Neural cell (in vitro differentiated cells): Measurements from ENCODE around the gene SLC37A1. TPM values are rescaled to one million over a fixed set of nuclear protein-coding genes. Genes with fewer than 3 reads are reported as not detected.

Source experiments
- H2AFZ ChIP-seq: fragments of 200-600, 300-800 bp; sonication (generic), shearing (Covaris generic); 2 replicates; pipeline ENCODE4 v1.6.0; 2014; ENCODE audit warnings: low read depth, mild to moderate bottlenecking, antibody characterized with exemption, low read length, moderate library complexity
- H3F3A ChIP-seq: fragments of 200-600 bp; shearing (Covaris generic); 2 replicates; pipeline ENCODE4 v1.6.1; 2016; ENCODE audit warnings: mild to moderate bottlenecking, moderate library complexity, mixed read lengths, antibody characterized with exemption, low read length; ENCODE audit not compliant: insufficient read depth, poor library complexity, severe bottlenecking
- H3K27ac ChIP-seq: fragments of 200-600, 300-800 bp; sonication (generic), shearing (Covaris generic); 2 replicates; pipeline ENCODE4 v1.5.1; 2014; ENCODE audit warnings: mild to moderate bottlenecking, low read length, moderate library complexity
- H3K27me3 ChIP-seq: fragments of 300-800, 200-600 bp; sonication (generic), shearing (Covaris generic); 2 replicates; pipeline ENCODE4 v1.6.0; 2014; ENCODE audit warnings: mild to moderate bottlenecking, low read depth, low read length, moderate library complexity; ENCODE audit not compliant: insufficient read depth
- H3K36me3 ChIP-seq: fragments of 300-800, 200-600 bp; sonication (generic), shearing (Covaris generic); 2 replicates; pipeline ENCODE4 v1.5.1; 2014; ENCODE audit warnings: mild to moderate bottlenecking, antibody characterized with exemption, low read length, moderate library complexity; ENCODE audit not compliant: insufficient read depth
- H3K4me2 ChIP-seq: fragments of 300-800, 200-600 bp; sonication (generic), shearing (Covaris generic); 2 replicates; pipeline ENCODE4 v1.6.0; 2014; ENCODE audit warnings: mild to moderate bottlenecking, low read length
- H3K4me3 ChIP-seq: fragments of 300-800, 200-600 bp; sonication (generic), shearing (Covaris generic); 2 replicates; pipeline ENCODE4 v1.5.1; 2014; ENCODE audit warnings: mild to moderate bottlenecking, low read length, moderate library complexity
- H3K79me2 ChIP-seq: fragments of 200-600 bp; shearing (Covaris generic); replicated peaks from 2 replicates; pipeline ENCODE4 v1.6.0; 2014; ENCODE audit warnings: mild to moderate bottlenecking, low read length, moderate library complexity; ENCODE audit not compliant: insufficient read depth
- H3K9ac ChIP-seq: fragments of 300-800, 200-600 bp; sonication (generic), shearing (Covaris generic); 2 replicates; pipeline ENCODE4 v1.6.1; 2016; ENCODE audit warnings: mild to moderate bottlenecking, low read length, mixed read lengths
- H3K9me2 ChIP-seq: fragments of 200-600 bp; shearing (Covaris generic); 2 replicates; pipeline ENCODE4 v1.6.1; 2016; ENCODE audit warnings: mild to moderate bottlenecking, low read length, mixed read lengths; ENCODE audit not compliant: insufficient read depth
- H3K9me3 ChIP-seq: fragments of 200-600, 300-800 bp; sonication (generic), shearing (Covaris generic); 2 replicates; pipeline ENCODE4 v1.6.1; 2016; ENCODE audit warnings: mild to moderate bottlenecking, mixed run types, low read length, moderate library complexity, mixed read lengths
- H4K20me1 ChIP-seq: fragments of 200-600 bp; shearing (Covaris generic); 2 replicates; pipeline ENCODE4 v1.6.1; 2016; ENCODE audit warnings: mild to moderate bottlenecking, mixed run types; ENCODE audit not compliant: insufficient read depth
- EP300 ChIP-seq: fragments of 450-650 bp; conservative IDR thresholded peaks from 2 replicates; pipeline ENCODE4 v1.6.1; 2014; ENCODE audit warnings: antibody characterized with exemption, mild to moderate bottlenecking, moderate library complexity; ENCODE audit not compliant: poor library complexity, severe bottlenecking
- EZH2 ChIP-seq: fragments of 200-600, 300-800 bp; shearing (Covaris generic), sonication (generic); IDR thresholded peaks from 2 replicates; pipeline ENCODE4 v1.6.1; 2014; ENCODE audit warnings: antibody characterized with exemption, low read length, borderline replicate concordance, mild to moderate bottlenecking; ENCODE audit not compliant: insufficient read depth, poor library complexity, severe bottlenecking
- MXI1 ChIP-seq: fragments of 450-650 bp; conservative IDR thresholded peaks from 2 replicates; pipeline ENCODE4 v1.6.1; 2014; ENCODE audit warnings: antibody characterized with exemption, mild to moderate bottlenecking; ENCODE audit not compliant: poor library complexity, severe bottlenecking
- POLR2AphosphoS5 ChIP-seq: IDR thresholded peaks from 2 replicates; pipeline ENCODE4 v1.6.1; 2012
- SMC3 ChIP-seq: fragments of 450-650 bp; conservative IDR thresholded peaks from 2 replicates; pipeline ENCODE4 v1.6.1; 2014; ENCODE audit warnings: antibody characterized with exemption, mild to moderate bottlenecking, moderate library complexity; ENCODE audit not compliant: poor library complexity
- TAF1 ChIP-seq: IDR thresholded peaks from 2 replicates; pipeline ENCODE4 v1.6.1; 2012; ENCODE audit warnings: low read depth
- polyA plus RNA-seq: library from polyadenylated mRNA; depleted of rRNA; stranded (reverse); fragments of >200 nt; gene quantifications from 2 replicates; pipeline ENCODE4 v1.2.3, GENCODE V29; 2014
- TF ChIP-seq, protein P1 (sequence below): IDR thresholded peaks from 2 replicates; pipeline ENCODE4 v1.6.1; 2012; ENCODE audit warnings: borderline replicate concordance
- TF ChIP-seq, protein P2 (sequence below): fragments of 450-650 bp; IDR thresholded peaks from 2 replicates; pipeline ENCODE4 v1.5.1; 2014; ENCODE audit warnings: antibody characterized with exemption, mild to moderate bottlenecking, moderate library complexity; ENCODE audit not compliant: poor library complexity, severe bottlenecking

The SLC37A1 gene
- polyA plus RNA-seq, 1 donor from 2014 or later, result 60.7 TPM

DNA sequence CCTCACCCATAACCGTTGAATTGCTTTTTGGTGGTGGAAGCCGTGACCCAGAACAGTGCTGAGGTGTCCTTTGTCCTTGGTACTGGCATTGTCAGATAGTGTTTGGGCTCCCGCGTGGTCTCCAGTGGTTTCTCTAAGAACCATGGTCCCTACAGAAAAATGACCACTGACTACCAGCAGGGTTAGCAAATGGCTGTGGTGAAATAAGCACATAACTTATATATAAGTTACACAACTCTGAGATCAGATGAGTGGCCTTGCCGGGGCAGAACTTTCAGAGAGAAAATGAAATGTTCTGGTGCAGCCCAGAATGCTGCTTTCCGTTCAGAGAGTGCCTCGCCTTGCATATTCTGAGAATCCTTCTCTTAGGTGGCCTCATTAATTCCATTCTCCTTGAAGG is 5.0 kb downstream of the SLC37A1 start:
- Histone ChIP-seq H3K4me2 (no peak overlapping the region), H4K20me1 (no peaks in the 10 kb centered on the region), H2AFZ (no peak overlapping the region), H3K9me2 (no peaks in the 10 kb centered on the region), H3K9ac (no peak overlapping the region), H3K36me3 (peaks cover 17% of the 10 kb centered on the region), H3K4me3 (no peak overlapping the region), H3K9me3 (no peaks in the 10 kb centered on the region), H3K79me2 (peaks cover 44% of the 10 kb centered on the region), H3F3A (no peaks in the 10 kb centered on the region), H3K27ac (no peak overlapping the region), H3K27me3 (no peaks in the 10 kb centered on the region)
- TF ChIP-seq MXI1 (no peak), EP300 (no peak), SMC3 (no peak), TAF1 (no peak), POLR2AphosphoS5 (no peak), EZH2 (no peak)
- TF ChIP-seq, protein P1, sequence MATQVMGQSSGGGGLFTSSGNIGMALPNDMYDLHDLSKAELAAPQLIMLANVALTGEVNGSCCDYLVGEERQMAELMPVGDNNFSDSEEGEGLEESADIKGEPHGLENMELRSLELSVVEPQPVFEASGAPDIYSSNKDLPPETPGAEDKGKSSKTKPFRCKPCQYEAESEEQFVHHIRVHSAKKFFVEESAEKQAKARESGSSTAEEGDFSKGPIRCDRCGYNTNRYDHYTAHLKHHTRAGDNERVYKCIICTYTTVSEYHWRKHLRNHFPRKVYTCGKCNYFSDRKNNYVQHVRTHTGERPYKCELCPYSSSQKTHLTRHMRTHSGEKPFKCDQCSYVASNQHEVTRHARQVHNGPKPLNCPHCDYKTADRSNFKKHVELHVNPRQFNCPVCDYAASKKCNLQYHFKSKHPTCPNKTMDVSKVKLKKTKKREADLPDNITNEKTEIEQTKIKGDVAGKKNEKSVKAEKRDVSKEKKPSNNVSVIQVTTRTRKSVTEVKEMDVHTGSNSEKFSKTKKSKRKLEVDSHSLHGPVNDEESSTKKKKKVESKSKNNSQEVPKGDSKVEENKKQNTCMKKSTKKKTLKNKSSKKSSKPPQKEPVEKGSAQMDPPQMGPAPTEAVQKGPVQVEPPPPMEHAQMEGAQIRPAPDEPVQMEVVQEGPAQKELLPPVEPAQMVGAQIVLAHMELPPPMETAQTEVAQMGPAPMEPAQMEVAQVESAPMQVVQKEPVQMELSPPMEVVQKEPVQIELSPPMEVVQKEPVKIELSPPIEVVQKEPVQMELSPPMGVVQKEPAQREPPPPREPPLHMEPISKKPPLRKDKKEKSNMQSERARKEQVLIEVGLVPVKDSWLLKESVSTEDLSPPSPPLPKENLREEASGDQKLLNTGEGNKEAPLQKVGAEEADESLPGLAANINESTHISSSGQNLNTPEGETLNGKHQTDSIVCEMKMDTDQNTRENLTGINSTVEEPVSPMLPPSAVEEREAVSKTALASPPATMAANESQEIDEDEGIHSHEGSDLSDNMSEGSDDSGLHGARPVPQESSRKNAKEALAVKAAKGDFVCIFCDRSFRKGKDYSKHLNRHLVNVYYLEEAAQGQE, result no peak

GRCh38 chr21:42520628-42521253 is 7.1 kb downstream of the SLC37A1 start:
- H3F3A ChIP-seq, result no peaks in the 10 kb centered on the region
- no peak overlapping the region for H2AFZ ChIP-seq
- no peak overlapping the region for H3K4me2 ChIP-seq

More at GRCh38 chr21:42520628-42521253, 7.1 kb downstream of the SLC37A1 start:
- no peaks in the 10 kb centered on the region for H4K20me1 ChIP-seq
- H3K27ac ChIP-seq, result no peak overlapping the region
- H3K4me3 ChIP-seq, result no peak overlapping the region
- TF ChIP-seq MXI1 (no peak), SMC3 (peak; percentile 28), EZH2 (no peak), EP300 (no peak), POLR2AphosphoS5 (no peak)
- TF ChIP-seq, protein P2, sequence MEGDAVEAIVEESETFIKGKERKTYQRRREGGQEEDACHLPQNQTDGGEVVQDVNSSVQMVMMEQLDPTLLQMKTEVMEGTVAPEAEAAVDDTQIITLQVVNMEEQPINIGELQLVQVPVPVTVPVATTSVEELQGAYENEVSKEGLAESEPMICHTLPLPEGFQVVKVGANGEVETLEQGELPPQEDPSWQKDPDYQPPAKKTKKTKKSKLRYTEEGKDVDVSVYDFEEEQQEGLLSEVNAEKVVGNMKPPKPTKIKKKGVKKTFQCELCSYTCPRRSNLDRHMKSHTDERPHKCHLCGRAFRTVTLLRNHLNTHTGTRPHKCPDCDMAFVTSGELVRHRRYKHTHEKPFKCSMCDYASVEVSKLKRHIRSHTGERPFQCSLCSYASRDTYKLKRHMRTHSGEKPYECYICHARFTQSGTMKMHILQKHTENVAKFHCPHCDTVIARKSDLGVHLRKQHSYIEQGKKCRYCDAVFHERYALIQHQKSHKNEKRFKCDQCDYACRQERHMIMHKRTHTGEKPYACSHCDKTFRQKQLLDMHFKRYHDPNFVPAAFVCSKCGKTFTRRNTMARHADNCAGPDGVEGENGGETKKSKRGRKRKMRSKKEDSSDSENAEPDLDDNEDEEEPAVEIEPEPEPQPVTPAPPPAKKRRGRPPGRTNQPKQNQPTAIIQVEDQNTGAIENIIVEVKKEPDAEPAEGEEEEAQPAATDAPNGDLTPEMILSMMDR, result peak; percentile 41
- no peaks in the 10 kb centered on the region for H3K27me3 ChIP-seq
- peaks cover 33% of the 10 kb centered on the region for H3K79me2 ChIP-seq
- no peaks in the 10 kb centered on the region for H3K9me3 ChIP-seq
- no peak overlapping the region for H3K9ac ChIP-seq
- H3K9me2 ChIP-seq, result no peaks in the 10 kb centered on the region
- peaks cover 17% of the 10 kb centered on the region for H3K36me3 ChIP-seq
